HUES64 (cell line): ENCODE results near the gene PEPD.

Experiments used
- H3K27ac ChIP-seq: 2 replicates; pipeline ENCODE4 v1.7.0; 2013; ENCODE audit warnings: low read depth, low read length, inconsistent platforms
- H3K27me3 ChIP-seq: 2 replicates; pipeline ENCODE4 v1.6.1; 2013; ENCODE audit warnings: mild to moderate bottlenecking, low read length; ENCODE audit not compliant: insufficient read depth
- H3K36me3 ChIP-seq: 2 replicates; pipeline ENCODE4 v1.6.1; 2013; ENCODE audit warnings: mild to moderate bottlenecking, low read length; ENCODE audit not compliant: insufficient read depth
- H3K4me1 ChIP-seq: 2 replicates; pipeline ENCODE4 v1.6.1; 2013; ENCODE audit warnings: mild to moderate bottlenecking, low read length, moderate library complexity; ENCODE audit not compliant: insufficient read depth
- H3K4me3 ChIP-seq: 2 replicates; pipeline ENCODE4 v1.5.1; 2013; ENCODE audit warnings: mild to moderate bottlenecking, low read length, moderate library complexity
- H3K9ac ChIP-seq: 2 replicates; pipeline ENCODE4 v1.6.1; 2013; ENCODE audit warnings: mild to moderate bottlenecking, low read depth, low read length
- H3K9me3 ChIP-seq: 2 replicates; pipeline ENCODE4 v1.6.1; 2013; ENCODE audit warnings: low read depth, low read length; ENCODE audit not compliant: insufficient read depth
- WGBS: fragments of 150-250, 120-280 bp; methylation state at CpG from one replicate; pipeline ENCODE4 v1.1.7; 2013; ENCODE audit warnings: missing lambda C conversion rate; 5-methylcytosine and 5-hydroxymethylcytosine counted together

The PEPD gene

GRCh38 chr19:33350538-33351309, 170.9 kb downstream of the PEPD start:
- no peak overlapping the region for H3K4me3 ChIP-seq
- H3K4me1 ChIP-seq, result no peaks in the 10 kb centered on the region
- H3K27me3 ChIP-seq, result no peaks in the 10 kb centered on the region; the same call in 1 of the 2 replicates
- H3K27ac ChIP-seq, result no peak overlapping the region
- 87% methylated on average over 12 of the region's 12 CpGs for WGBS
- no peak overlapping the region for H3K9ac ChIP-seq
- H3K9me3 ChIP-seq, result peaks cover 2% of the 10 kb centered on the region; the same call in 1 of the 2 replicates
- H3K36me3 ChIP-seq, result no peaks in the 10 kb centered on the region

- WGBS, result 91% methylated on average over 12 of the region's 12 CpGs
- Histone ChIP-seq H3K4me3 (no peak overlapping the region), H3K36me3 (no peaks in the 10 kb centered on the region), H3K9me3 (no peaks in the 10 kb centered on the region), H3K4me1 (no peaks in the 10 kb centered on the region), H3K27me3 (peaks cover under 1% of the 10 kb centered on the region; the same call in 1 of the 2 replicates), H3K27ac (no peak overlapping the region), H3K9ac (no peak overlapping the region)
Observed at GRCh38 chr19:33349319-33350289, 172.0 kb downstream of the PEPD start.

GRCh38 chr19:33348301-33349010, 173.1 kb downstream of the PEPD start:
- H3K27ac ChIP-seq, result no peak overlapping the region
- WGBS, result 90% methylated on average over 12 of the region's 12 CpGs
- H3K36me3 ChIP-seq, result no peaks in the 10 kb centered on the region
- H3K4me3 ChIP-seq, result no peak overlapping the region
- H3K4me1 ChIP-seq, result peaks cover 3% of the 10 kb centered on the region; the same call in 1 of the 2 replicates
- no peak overlapping the region for H3K9ac ChIP-seq
- no peaks in the 10 kb centered on the region for H3K9me3 ChIP-seq
- H3K27me3 ChIP-seq, result peaks cover 3% of the 10 kb centered on the region; the same call in 1 of the 2 replicates

DNA sequence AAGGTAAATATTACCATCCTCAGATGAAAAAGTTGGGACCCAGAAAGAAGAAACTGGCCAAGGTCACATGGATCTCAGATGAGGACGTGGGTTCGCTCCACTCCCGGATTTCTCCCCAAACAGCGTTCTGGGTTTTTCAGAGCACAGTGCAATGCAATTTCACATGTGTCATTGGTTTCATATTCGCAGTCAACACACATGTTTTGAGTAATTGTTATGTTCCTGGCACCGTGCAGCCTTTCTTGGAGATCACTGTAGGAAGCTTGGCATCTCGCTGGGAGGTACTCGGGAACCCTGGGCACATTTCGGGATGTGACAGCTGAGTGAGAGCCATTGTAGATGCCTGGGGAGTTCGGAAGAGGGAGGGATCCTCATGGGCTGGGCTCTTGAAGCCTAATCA, 174.3 kb downstream of the PEPD start:
- WGBS, result 91% methylated on average over 10 of the region's 10 CpGs
- Histone ChIP-seq H3K4me3 (no peak overlapping the region), H3K27me3 (peaks cover 3% of the 10 kb centered on the region; the same call in 1 of the 2 replicates), H3K9ac (no peak overlapping the region), H3K27ac (no peak overlapping the region), H3K4me1 (peaks cover 3% of the 10 kb centered on the region; the same call in 1 of the 2 replicates), H3K9me3 (no peaks in the 10 kb centered on the region), H3K36me3 (no peaks in the 10 kb centered on the region)

DNA sequence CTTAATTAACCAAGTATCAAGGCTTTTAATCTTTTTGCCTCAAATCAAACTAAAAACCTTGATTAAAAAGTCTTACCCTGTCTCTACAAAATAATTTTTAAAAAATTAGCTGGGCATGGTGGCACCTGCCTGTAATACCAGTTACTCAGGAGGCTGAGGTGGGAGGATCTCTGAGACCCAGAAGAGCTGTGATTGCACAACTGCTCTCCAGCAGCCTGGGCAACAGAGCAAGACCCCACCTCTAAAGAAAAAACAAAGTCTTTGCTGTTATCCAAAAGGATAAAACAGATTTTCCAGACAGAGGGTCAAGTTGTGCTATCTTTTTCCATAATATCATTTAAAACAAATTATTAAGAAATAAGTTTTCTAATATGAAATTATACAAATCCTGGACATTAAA, 174.9 kb downstream of the PEPD start:
- peaks cover 3% of the 10 kb centered on the region; the same call in 1 of the 2 replicates for H3K4me1 ChIP-seq
- H3K9me3 ChIP-seq, result no peaks in the 10 kb centered on the region
- H3K4me3 ChIP-seq, result no peak overlapping the region
- H3K36me3 ChIP-seq, result no peaks in the 10 kb centered on the region
- H3K27me3 ChIP-seq, result peaks cover 3% of the 10 kb centered on the region; the same call in 1 of the 2 replicates
- no peak overlapping the region for H3K9ac ChIP-seq
- no peak overlapping the region for H3K27ac ChIP-seq

DNA sequence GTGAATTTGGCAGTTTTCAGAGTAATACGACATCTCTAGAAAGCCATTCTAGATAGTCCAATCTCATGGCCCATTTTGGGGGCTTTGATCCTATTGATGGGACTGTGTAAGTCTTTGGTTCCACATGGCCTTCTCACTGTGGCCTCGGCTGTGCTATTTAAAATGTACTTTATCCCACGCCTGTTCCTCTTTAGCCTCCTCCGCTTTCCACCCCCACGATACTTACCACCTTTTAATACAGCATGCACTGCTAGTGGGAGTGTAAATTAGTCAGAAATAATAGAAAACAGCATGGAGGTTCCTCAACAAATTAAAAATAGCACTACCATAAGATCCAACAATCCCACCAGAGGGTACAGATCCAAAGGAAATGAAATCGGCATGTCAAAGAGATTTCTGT, 176.4 kb downstream of the PEPD start:
- no peaks in the 10 kb centered on the region for H3K9me3 ChIP-seq
- H3K27ac ChIP-seq, result no peak overlapping the region
- peaks cover 3% of the 10 kb centered on the region; the same call in 1 of the 2 replicates for H3K27me3 ChIP-seq
- peaks cover 3% of the 10 kb centered on the region; the same call in 1 of the 2 replicates for H3K4me1 ChIP-seq
- no peak overlapping the region for H3K4me3 ChIP-seq
- no peaks in the 10 kb centered on the region for H3K36me3 ChIP-seq
- no peak overlapping the region for H3K9ac ChIP-seq
- 96% methylated on average over 4 of the region's 6 CpGs for WGBS

DNA sequence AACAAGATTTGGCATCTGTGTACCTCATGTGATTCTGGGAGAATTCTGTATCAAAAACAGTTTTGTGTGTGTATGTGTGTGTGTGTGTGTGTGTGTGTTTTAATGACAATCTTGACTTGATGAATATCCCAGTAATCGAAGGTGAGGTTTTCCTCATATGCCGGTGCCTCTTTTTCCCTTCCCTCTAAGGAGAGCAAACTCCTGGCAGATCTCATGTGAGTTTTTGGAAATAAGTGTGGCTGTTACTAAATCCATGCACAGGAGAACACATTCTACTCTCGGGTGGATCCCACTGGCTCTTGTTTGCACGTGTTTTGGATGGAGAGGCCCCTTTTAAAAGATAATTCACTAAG, 177.0 kb downstream of the PEPD start:
- Histone ChIP-seq H3K9ac (no peak overlapping the region), H3K27ac (no peak overlapping the region), H3K36me3 (no peaks in the 10 kb centered on the region), H3K9me3 (no peaks in the 10 kb centered on the region), H3K4me3 (no peak overlapping the region), H3K4me1 (peaks cover 3% of the 10 kb centered on the region; the same call in 1 of the 2 replicates), H3K27me3 (peaks cover 3% of the 10 kb centered on the region; the same call in 1 of the 2 replicates)
- 74% methylated on average over 4 of the region's 4 CpGs for WGBS

- WGBS, result 54% methylated on average over 10 of the region's 12 CpGs
- H3K9me3 ChIP-seq, result no peaks in the 10 kb centered on the region
- H3K9ac ChIP-seq, result no peak overlapping the region
- H3K4me3 ChIP-seq, result no peak overlapping the region
- no peak overlapping the region for H3K27ac ChIP-seq
- peaks cover 3% of the 10 kb centered on the region; the same call in 1 of the 2 replicates for H3K4me1 ChIP-seq
- H3K27me3 ChIP-seq, result peaks cover 3% of the 10 kb centered on the region; the same call in 1 of the 2 replicates
- H3K36me3 ChIP-seq, result no peaks in the 10 kb centered on the region
Observed at GRCh38 chr19:33343859-33344572, 177.6 kb downstream of the PEPD start.

DNA sequence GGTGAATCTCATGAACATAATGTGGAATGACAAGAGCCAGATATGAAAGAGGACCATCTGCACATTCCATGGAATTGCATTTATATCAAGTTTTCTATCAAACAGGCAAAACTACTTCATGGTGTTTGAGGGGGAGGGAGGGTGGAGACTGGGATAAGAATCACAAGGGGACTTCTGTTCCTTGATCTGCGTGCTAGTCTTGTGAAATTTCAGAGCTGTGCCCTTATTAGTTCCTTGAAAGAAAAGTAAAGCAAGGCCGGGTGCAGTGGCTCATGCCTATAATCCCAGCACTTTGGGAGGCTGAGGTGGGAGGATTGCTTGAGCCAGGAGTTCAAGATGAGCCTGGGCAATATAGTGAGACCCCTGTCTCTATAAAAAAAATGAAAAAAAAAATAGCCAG, 178.3 kb downstream of the PEPD start:
- Histone ChIP-seq H3K27me3 (peaks cover 3% of the 10 kb centered on the region; the same call in 1 of the 2 replicates), H3K9me3 (no peaks in the 10 kb centered on the region), H3K36me3 (no peaks in the 10 kb centered on the region), H3K4me1 (peaks cover 3% of the 10 kb centered on the region; the same call in 1 of the 2 replicates), H3K4me3 (no peak overlapping the region), H3K9ac (no peak overlapping the region), H3K27ac (no peak overlapping the region)
- 93% methylated on average over 2 of the region's 2 CpGs for WGBS

GRCh38 chr19:33340991-33341390, 180.6 kb downstream of the PEPD start:
- H3K36me3 ChIP-seq, result no peaks in the 10 kb centered on the region
- peaks cover 3% of the 10 kb centered on the region; the same call in 1 of the 2 replicates for H3K4me1 ChIP-seq
- no peak overlapping the region for H3K4me3 ChIP-seq
- no peak overlapping the region for H3K9ac ChIP-seq
- no peak overlapping the region for H3K27ac ChIP-seq
- H3K27me3 ChIP-seq, result peaks cover 3% of the 10 kb centered on the region; the same call in 1 of the 2 replicates
- 74% methylated on average over 2 of the region's 2 CpGs for whole genome bisulfite sequencing
- no peaks in the 10 kb centered on the region for H3K9me3 ChIP-seq
